GM11168 (cell line): ENCODE results near the gene FAM90A1.
"Not testable (repeated sequence)": the region's sequence is repeated elsewhere in the genome, so short reads cannot be mapped to it uniquely, and the experiment has no call there.

Experiments
- in situ Hi-C: fragments of 300-500 bp; cut with MboI; formaldehyde crosslinking; loops from one replicate; pipeline ENCODE4 v1.12.0; 2022; ENCODE audit warnings: low sequenced_read_pairs; ENCODE audit not compliant: unreplicated experiment

FAM90A1 gene

GRCh38 chr12:8234746-8235145 lies 7.3 kb upstream of the FAM90A1 start:
- in situ Hi-C loops: loop anchor here (25.0 kb wide), 1 partner anchor 122 kb away; the partner anchor contains the start of gene CLEC4A

- in situ Hi-C loops: loop anchor here (25.0 kb wide), 1 partner anchor 122 kb away; the partner anchor contains the start of gene CLEC4A
Measured at GRCh38 chr12:8233935-8234495, 6.6 kb upstream of the FAM90A1 start.

GRCh38 chr12:8233300-8233855 lies 6.0 kb upstream of the FAM90A1 start:
- in situ Hi-C loops: loop anchor here (25.0 kb wide), 1 partner anchor 121 kb away; the partner anchor contains the start of gene CLEC4A

- in situ Hi-C loops: loop anchor here (25.0 kb wide), 1 partner anchor 120 kb away; the partner anchor contains the start of gene CLEC4A
Measured at GRCh38 chr12:8231666-8232608, 4.5 kb upstream of the FAM90A1 start.

- in situ Hi-C loops: loop anchor here (25.0 kb wide), 1 partner anchor 119 kb away; the partner anchor contains the start of gene CLEC4A
Measured at GRCh38 chr12:8231049-8231448, 3.6 kb upstream of the FAM90A1 start.

- in situ Hi-C loops: loop anchor here (25.0 kb wide), 1 partner anchor 117 kb away; the partner anchor contains the start of gene CLEC4A
Measured at GRCh38 chr12:8229486-8229885, 2.1 kb upstream of the FAM90A1 start.

GRCh38 chr12:8228607-8229006 lies 1.2 kb upstream of the FAM90A1 start:
- in situ Hi-C loops: loop anchor here (25.0 kb wide), 1 partner anchor 116 kb away; the partner anchor contains the start of gene CLEC4A

- in situ Hi-C loops: loop anchor here (25.0 kb wide), 1 partner anchor 115 kb away; the partner anchor contains the start of gene CLEC4A
Measured at GRCh38 chr12:8227732-8228077, 287 bp upstream of the FAM90A1 start.

- in situ Hi-C loops: loop anchor here (25.0 kb wide), 1 partner anchor 114 kb away; the partner anchor contains the start of gene CLEC4A
Measured at GRCh38 chr12:8226355-8226754, 1.1 kb downstream of the FAM90A1 start.

GRCh38 chr12:8224782-8225181 lies 2.6 kb downstream of the FAM90A1 start:
- in situ Hi-C loops: loop anchor here (25.0 kb wide), 1 partner anchor 112 kb away; the partner anchor contains the start of gene CLEC4A

GRCh38 chr12:8223646-8224045 lies 3.8 kb downstream of the FAM90A1 start:
- in situ Hi-C loops: not testable (repeated sequence)

GRCh38 chr12:8222303-8222702 lies 5.1 kb downstream of the FAM90A1 start:
- in situ Hi-C loops: not testable (repeated sequence)

GRCh38 chr12:8221844-8222243 lies 5.6 kb downstream of the FAM90A1 start:
- in situ Hi-C loops: not testable (repeated sequence)

- in situ Hi-C loops: not testable (repeated sequence)
Measured at GRCh38 chr12:8221375-8221774, 6.0 kb downstream of the FAM90A1 start.

- in situ Hi-C loops: not testable (repeated sequence)
Measured at GRCh38 chr12:8218711-8219382, 8.6 kb downstream of the FAM90A1 start.

GRCh38 chr12:8197685-8198308 lies 29.6 kb downstream of the FAM90A1 start:
- in situ Hi-C loops: not testable (repeated sequence)

GRCh38 chr12:8188088-8188487 lies 39.3 kb downstream of the FAM90A1 start:
- in situ Hi-C loops: not testable (repeated sequence)

GRCh38 chr12:8184206-8184605 lies 43.2 kb downstream of the FAM90A1 start:
- in situ Hi-C loops: not testable (repeated sequence)

GRCh38 chr12:8183346-8183745 lies 44.1 kb downstream of the FAM90A1 start:
- in situ Hi-C loops: not testable (repeated sequence)
